ENCODE data around the gene P2RX6.

DNA sequence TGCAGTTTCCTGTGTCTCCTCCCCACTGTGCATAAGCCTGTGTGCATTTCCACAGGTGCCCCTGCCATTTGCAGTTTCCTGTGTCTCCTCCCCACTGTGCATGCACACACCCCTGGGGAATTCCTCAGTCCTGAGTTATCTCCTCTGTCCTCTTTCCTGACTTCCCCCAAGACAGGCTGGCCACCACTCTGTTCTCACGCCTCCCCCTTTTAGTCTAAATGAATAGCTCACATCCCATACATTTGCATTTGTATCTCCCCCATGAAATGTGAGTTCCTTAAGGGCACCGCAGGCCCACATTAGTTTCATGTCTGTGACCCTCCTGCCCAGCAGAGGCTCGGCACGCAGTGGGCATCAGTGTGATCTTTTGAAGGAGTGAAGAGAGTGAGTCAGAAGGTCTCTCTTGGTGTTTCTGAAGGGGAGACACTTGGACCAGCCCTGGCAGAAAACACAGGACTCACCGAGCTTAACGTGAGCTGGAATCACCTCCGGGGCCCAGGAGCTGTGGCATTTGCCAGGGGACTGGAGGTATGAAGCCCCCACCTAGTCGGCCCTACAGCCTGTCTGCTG is 37.0 kb downstream of the P2RX6 start:
- TF ChIP-seq, protein P1, sequence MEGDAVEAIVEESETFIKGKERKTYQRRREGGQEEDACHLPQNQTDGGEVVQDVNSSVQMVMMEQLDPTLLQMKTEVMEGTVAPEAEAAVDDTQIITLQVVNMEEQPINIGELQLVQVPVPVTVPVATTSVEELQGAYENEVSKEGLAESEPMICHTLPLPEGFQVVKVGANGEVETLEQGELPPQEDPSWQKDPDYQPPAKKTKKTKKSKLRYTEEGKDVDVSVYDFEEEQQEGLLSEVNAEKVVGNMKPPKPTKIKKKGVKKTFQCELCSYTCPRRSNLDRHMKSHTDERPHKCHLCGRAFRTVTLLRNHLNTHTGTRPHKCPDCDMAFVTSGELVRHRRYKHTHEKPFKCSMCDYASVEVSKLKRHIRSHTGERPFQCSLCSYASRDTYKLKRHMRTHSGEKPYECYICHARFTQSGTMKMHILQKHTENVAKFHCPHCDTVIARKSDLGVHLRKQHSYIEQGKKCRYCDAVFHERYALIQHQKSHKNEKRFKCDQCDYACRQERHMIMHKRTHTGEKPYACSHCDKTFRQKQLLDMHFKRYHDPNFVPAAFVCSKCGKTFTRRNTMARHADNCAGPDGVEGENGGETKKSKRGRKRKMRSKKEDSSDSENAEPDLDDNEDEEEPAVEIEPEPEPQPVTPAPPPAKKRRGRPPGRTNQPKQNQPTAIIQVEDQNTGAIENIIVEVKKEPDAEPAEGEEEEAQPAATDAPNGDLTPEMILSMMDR (IDR thresholded peaks at IDR 0.05): no peak
- no peak for TF ChIP-seq POLR2A (IDR thresholded peaks at IDR 0.05)

Measured in right lobe of liver (tissue), 4 donors.